ENCODE results near the gene DGCR2. TPM values are rescaled to one million over a fixed set of nuclear protein-coding genes. Genes with fewer than 3 reads are reported as not detected.

The DGCR2 gene
- total RNA-seq, 4 donors from 2014 or later: 29.5 to 62.4 (median 30.5) TPM

DNA sequence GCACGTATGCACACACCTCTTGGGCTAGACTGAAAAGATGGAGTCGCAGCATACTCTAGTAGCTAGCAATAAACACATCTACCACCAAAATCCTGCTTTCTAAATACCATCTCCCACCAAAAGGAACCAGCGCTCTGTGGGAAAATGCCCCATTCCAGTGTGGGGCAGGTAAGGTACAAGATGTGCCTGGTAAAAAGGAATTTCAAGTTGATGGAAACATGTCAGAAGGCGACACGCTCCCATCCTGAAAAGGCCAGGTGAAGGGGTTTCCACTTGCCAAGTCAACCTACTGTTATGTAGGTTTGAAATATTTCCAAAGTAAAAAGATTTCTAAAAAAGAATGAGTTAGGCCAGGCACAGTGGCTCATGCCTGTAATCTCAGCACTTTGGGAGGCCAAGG is 8.8 kb downstream of the DGCR2 start:
- DNase-seq (ENCODE audit: low spot score): no peak
- TF ChIP-seq, protein P1, sequence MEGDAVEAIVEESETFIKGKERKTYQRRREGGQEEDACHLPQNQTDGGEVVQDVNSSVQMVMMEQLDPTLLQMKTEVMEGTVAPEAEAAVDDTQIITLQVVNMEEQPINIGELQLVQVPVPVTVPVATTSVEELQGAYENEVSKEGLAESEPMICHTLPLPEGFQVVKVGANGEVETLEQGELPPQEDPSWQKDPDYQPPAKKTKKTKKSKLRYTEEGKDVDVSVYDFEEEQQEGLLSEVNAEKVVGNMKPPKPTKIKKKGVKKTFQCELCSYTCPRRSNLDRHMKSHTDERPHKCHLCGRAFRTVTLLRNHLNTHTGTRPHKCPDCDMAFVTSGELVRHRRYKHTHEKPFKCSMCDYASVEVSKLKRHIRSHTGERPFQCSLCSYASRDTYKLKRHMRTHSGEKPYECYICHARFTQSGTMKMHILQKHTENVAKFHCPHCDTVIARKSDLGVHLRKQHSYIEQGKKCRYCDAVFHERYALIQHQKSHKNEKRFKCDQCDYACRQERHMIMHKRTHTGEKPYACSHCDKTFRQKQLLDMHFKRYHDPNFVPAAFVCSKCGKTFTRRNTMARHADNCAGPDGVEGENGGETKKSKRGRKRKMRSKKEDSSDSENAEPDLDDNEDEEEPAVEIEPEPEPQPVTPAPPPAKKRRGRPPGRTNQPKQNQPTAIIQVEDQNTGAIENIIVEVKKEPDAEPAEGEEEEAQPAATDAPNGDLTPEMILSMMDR (IDR thresholded peaks at IDR 0.05): no peak
- ATAC-seq (ENCODE audit: low FRiP score): no peak

DNA sequence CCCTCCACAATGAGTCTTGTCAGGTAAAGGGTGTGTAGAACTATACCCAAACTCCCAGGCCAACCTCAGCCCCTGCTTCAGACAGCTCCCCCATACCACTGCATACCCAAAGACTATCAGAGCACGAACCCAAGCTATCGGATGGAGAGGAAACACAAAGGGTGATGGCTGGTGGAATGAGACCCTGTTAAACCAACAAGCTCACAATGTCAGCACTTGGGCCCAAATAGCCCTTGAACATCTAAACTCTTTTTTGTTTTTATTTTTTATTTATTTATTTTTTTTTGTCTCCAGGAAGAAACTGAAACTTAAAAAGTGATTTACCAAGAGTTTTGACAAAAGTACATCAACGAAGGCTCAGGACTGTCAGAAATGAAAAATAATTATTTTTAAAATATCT is 10.6 kb downstream of the DGCR2 start:
- TF ChIP-seq, protein P1 (IDR thresholded peaks at IDR 0.05): no peak
- ATAC-seq (ENCODE audit: low FRiP score) (no peak), DNase-seq (ENCODE audit: low spot score) (no peak)

DNA sequence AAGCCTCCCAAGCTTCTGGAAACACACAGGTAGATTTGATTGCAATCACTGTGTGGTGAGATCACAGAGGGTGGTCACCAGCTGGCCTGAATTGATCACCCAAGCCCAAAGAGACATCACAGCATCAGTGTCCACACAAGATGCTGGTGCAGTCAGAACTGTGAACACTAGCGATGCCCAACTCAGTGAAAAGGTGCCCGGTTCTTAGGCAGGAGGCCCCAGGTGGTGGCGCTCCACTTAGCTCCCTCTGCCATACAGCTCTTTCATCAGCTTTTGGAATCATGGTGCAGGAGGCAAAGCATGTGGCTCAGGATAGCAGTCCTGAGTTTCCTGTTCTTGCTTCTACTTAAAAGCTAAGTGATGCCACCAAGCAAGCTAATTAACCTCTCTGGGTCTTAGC is 11.1 kb downstream of the DGCR2 start:
- TF ChIP-seq, protein P1 (IDR thresholded peaks at IDR 0.05): no peak
- ATAC-seq (ENCODE audit: low FRiP score) (no peak), DNase-seq (ENCODE audit: low spot score) (no peak)

DNA sequence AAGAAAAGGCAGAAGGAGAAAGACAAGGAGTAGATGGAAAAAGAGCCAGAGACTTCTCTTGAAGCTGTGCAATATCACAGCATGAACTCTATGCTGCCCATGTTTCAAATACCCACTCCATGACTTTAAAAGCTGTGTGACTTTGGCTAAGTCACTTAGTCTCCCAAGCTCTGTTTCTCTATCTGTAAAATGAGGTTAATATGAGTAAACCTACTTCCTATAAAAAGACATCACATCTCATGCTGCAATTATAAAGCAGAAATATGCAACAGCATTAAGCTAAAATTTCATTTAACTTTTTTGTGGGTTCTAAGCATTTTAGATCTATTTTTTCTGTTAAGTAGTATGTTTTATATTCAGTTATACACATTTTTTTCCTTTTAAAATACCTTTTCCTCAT is 11.6 kb downstream of the DGCR2 start:
- ATAC-seq (ENCODE audit: low FRiP score) (no peak), DNase-seq (ENCODE audit: low spot score) (no peak)
- TF ChIP-seq, protein P1 (IDR thresholded peaks at IDR 0.05): no peak

DNA sequence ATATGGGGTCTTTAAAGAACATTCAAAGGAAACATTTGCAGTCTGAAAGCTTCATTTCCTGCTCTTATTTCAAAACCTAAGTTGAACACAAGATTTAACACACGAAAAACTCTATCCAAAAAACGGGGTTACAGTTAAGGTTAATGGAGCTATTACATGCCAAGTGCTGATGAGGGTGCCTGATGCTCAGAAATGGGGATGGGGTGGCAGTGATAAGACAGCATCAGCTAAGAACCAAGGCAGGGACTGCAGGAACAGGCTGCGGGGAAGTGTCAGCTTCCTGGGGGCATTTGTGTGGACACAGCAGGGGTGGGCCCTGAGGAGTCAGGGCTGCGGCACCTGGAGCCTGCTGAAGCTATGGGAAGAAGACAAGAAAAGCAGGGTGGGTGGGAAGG is 12.2 kb downstream of the DGCR2 start:
- no peak for DNase-seq (ENCODE audit: low spot score)
- TF ChIP-seq, protein P1 (IDR thresholded peaks at IDR 0.05): no peak

DNA sequence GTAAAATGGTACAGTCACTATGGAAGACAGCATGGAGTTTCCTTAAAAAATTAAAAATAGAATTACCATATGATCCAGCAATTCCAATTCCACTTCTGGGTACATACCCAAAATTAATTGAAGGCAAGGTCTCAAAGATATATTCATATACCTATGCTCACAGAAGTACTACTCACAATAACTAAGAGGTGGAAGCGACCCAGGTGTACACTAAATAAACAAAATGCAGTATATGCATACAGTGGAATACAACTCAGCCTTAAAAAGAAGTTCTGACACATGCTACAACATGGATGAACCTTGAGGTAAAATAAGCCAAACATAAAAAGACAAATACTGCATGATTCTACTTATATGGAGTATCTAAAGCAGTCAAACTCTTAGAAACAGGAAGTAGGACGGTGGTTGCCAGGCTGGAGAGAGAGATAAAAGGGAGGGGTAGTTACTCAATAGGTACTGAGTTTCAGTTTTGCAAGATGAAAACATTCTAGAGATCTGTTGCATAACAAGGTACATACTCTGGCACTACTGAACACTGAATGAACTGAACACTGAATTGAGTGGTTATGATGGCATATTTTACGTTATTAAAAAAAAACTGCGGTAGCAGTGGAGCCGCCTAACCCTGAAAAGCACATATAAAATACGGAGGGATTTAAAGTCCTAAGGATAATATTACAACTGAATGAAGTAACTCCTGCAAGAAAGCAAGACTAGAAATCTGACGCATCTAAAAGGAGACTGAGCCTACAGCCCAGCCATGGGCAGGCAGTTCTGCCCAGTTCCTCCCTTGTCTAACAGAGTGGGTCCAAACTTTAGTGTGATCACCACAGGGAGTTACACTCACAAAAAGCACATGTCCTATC is 12.8 kb downstream of the DGCR2 start:
- DNase-seq (ENCODE audit: low spot score) (no peak), ATAC-seq (ENCODE audit: low FRiP score) (peak; percentile 88)
- TF ChIP-seq, protein P1 (IDR thresholded peaks at IDR 0.05): no peak

More for the DNA sequence above, 12.2 kb downstream of the DGCR2 start:
- no peak for ATAC-seq (ENCODE audit: low FRiP score)

DNA sequence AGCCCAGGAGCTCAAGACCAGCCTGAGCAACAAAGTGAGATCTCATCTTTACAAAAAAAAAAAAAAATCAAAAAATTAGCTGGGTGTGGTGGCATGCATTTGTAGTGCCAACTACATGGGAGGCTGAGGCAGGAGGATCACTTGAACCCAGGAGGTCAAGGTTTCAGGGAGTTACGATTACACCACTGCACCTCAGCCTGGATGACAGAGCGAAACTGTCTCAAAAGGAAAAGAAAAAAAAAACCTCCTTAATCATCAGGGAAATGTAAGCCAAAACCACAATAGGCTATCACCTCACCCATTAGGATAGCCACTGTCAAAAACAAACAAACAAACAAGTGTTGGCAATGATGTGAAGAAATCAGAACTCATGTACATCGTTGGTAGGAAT is 13.4 kb downstream of the DGCR2 start:
- ATAC-seq (ENCODE audit: low FRiP score) (no peak), DNase-seq (ENCODE audit: low spot score) (no peak)
- TF ChIP-seq, protein P1 (IDR thresholded peaks at IDR 0.05): no peak

All from omental fat pad (tissue), 4 donors.